SW 1271 (cell line): ENCODE results near the gene CLRN1.

Source experiments
- DNase-seq, 2 experiments: peaks; one replicate each; lab custom pipeline; 2025; lab: John Stamatoyannopoulos, UW

The CLRN1 gene

DNA sequence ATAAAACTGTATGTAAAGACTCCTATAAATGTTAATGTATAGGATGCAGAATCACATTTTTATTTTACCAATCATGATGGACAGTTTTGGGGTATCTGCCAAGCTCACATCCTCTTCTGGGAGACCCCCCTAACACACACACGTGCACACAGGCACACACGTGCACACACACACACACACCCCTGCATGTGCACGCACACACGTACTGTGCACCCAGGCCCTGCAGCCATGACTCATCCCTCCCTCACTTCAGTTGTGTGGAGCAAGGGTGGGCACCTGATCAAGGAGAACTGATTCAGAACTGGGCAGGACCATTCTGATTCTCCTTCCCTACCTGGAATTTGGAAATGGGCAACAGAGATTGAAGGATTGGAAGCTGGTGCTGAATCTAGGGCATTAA is 51.3 kb downstream of the CLRN1 start:
- no peak for DNase-seq

DNA sequence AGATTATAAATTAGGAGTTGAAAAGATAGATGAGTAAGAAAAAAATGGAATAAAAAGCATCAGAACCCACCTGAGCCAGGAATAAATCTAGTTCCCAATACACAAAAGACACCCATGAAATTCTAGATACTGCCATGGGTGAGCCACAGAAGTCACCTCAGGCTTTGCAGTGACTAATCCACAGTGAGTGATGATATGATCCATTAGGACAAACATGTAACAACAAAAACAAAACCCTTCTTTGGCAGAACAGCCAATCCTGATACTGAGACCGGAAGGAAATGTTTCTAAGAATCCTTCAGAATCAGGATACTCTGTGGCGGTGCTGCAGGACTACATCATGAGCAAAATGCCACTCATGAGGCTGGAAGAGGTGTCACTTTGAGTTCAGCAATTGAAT is 52.3 kb downstream of the CLRN1 start:
- no peak for DNase-seq

DNA sequence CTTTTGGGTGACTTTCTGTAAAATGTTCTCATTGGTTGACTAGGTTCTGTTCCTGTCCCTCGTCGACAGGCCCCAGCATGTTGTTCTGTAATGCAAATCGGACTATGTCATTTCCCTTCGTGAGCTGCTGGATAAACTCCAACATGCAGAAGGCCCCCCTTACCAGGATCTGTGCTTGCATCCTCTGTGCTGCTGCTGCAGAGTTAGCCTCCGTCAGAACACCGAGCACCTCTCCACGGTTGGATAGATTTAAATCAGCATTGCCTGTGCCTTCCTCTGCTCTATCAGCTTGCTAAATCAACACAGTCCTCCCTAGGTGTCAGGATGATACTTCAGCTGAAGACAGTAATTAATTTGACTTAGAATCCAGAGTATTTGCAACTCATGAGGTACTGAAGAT is 54.6 kb downstream of the CLRN1 start:
- no peak for DNase-seq

DNA sequence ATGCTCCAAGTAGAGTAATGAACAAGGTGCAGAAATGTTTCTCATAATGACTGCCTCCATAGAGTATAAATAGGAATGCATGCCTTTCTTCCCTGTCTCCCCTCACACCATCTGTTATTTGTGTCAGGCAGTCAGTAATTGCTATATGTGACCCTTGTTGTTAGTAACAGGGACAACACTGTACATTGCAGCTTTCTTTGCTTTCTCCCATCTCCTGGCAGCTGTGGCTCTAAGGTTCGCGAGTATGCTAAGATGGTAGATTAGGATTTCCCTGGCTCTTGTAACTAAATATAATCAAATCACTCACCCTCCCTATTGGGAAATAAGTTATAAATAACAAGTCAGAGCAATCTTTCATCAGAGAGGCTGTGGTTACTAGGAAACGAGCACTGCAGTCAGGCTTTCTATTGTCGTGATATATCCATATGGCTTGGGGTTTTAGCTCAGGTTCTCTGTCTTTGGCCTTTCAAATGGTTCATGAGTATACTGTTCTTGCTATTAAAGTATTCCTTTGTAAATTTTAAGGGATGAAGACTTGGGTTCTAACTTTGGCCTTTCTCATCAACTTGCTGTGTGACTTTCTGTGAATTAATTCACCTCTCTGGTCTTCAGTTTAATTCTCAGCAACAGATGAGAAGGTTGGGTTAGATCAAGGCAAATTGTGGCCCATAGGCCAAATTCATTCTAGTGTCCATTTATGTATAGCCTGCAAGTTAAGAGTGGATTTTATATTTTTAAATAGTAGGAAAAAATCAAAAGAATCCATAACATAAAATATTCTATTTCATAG is 59.2 kb downstream of the CLRN1 start:
- no peak for DNase-seq

DNA sequence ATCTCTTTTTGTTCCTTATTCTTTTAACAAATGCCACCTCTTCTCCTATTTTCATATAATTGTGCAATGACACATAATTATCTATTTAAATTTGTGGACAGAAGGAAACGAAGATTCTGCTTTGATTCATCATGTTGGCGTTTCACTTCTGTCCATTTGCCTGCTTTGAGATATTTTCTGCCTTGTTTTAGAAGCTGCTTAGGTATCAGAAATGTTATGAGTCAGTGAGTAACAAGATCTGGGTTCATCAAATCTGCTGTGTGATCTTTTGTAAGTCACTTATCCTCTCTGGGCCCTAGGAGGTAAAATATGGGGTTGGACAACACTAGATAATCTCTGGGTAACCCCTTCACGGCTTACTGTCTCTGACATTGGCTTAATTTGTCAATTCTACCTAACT is 60.0 kb downstream of the CLRN1 start:
- DNase-seq = no peak

DNA sequence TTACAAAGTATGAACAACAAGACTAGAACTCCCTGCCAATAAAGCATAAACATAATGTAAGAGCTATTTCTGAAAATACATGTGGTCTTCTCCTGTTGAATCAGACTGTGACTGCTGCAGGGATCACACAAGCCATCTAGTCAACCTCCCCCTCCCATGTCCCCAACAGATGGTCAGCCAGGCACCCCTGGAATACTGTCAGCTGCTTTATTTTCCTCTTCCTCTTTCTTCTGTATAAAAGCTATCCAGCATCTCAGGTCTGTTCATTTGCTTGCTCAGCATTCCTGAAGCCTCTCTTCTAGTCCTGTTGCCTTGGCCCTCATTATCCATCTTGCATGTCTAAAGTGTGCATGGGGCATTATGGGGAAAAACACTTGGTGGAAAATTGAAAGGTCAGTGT is 60.8 kb downstream of the CLRN1 start:
- no peak for DNase-seq

DNA sequence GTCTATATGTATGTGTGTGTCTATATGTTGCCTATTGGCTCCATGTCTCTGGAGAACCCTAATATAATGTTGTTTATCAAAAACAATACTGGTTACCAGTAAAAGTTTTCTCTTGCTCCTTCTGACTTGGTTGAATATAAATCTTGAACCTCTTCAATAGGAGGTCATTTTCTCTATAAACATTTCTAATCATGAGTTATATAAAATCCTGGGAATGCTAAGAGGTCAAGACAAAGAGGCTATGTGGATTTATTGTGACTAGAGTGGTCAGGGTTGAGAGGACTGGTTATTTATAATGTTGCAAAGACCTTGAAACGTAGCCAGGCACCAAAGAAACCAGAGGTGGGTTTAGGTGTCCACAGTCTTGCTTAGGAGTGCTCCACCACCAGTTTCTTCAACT is 66.1 kb downstream of the CLRN1 start:
- DNase-seq = no peak

DNA sequence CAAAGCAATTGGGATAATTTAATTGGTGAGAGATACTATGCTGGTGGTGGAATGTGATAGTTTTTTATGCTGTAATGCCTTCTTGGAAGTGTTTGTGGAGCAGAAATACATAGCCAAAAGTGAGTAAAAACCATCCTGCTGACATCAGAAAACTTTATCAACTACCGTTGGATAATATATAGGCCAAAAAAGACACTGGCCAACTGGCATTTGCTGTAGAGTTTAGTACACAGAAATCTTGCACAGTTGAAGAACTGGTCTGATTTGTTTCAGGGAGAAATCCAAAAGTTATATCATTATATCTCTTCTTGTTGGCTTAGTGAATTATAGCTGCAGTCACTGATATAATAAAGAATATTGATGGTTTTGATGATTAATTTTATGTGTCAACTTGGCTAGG is 66.8 kb downstream of the CLRN1 start:
- no peak for DNase-seq

DNA sequence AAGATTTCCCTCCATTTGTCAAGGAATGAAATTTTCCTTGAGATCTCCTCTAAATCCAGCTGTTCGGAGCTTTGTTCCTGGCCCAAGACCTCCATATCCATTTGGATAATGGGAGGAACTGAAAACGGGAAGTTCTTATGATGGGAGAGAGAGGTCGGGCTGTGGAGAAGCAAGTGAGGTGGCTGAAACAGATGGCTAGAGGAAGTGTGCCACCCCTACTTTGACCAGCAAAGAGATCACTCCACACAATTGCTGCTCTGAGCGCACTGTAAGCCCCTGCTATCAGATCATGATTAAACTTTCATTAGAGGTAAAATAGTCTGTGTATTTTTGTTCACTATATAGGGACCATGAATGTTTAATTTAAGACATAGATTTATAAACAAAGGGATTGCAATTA is 67.2 kb downstream of the CLRN1 start, which contains the start of gene MINDY4B:
Gene MINDY4B, minus strand, starts transcription at position 101 of the 400 bp plus-strand sequence. Its CDS starts 0 bp downstream, at position 101.
- DNase-seq = no peak

DNA sequence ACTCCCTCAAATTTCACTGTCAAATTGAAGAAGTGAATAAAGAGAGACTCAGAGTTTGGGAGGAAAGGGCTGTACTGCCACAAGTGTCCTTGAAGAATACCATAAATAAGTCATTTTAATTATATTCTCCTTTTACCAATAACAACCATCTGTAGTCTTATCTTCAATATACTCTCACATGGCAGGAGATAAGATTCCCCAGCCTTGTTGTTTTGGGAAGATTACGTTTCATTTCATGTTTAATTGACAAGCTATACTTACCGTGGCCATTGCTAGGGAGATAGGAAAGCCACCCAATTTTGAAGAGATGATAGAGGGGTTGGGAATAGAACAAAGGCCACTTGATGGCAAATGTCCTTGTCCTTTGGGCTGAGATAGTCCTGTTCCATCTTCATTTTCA is 69.5 kb downstream of the CLRN1 start:
- DNase-seq = no peak

DNA sequence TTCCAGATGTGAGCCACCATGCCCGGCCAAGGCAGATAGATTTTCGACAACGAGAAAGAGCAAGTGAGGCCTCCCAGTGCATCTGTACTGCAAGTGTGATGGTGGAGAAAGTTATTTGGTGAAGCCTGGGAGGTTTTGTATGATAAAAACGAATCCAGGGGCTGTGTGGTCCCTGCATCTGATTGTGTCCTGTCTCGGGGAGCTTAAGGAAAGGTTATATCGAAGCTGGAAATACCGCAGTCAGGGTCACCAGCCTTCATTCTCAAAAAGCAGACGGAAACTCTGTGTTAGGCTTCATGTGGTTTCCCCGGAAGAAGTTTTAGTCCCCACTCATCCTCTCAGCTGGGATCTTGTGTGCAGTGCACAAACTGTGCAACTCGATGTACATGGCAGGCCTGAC is 70.7 kb downstream of the CLRN1 start:
- DNase-seq = no peak

DNA sequence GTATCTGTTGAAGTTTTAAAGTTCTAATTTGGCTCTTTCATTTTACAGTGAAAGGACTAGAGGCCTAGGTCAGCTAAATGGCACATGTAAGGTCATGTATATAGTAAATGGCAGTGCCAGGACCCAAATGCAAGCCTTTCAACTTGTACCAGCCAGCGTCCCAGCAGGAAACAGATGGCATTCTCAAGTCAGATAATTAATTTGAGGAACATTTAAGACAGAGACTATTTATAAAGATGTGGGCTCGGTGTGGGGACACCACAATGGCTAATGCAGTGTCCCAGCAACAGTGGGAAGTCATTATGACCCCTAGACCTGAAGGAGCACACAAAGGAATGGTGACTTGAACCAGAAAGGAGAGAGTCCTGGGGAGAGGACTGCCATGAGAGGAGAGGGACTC is 73.4 kb downstream of the CLRN1 start:
- DNase-seq = no peak

DNA sequence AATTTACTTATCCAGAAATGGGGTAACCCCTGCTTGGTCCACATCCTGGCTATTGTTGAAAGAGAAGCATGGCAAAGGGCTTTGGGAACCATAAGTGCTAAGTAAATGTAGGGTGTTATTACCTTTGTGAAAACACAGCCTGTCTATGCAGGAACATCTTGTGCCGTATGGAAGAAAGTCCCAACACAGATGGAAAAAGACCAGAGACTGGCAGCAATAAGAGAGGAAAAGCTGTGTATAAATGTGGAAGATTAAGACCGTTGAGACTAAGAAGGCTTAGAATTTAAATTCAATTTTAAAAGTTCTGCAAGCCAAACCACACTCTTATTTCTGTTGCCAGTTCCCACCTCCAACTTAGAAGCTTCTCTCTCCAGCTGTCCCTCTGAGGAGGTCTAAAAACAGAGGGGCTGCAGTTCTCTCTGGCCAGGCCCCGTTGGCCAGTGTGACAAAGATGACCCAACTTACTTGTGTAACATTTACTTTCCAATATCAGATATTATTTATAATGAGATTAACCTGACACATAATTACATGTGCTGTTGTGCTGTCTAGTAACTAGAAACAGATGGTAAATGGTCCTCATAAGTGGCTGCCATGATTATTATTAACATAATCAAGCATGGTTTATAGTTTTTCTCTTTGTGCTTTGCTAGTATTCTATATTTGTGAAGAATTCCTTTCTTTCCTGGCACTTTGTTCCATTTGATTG is 74.3 kb downstream of the CLRN1 start:
- no peak for DNase-seq

DNA sequence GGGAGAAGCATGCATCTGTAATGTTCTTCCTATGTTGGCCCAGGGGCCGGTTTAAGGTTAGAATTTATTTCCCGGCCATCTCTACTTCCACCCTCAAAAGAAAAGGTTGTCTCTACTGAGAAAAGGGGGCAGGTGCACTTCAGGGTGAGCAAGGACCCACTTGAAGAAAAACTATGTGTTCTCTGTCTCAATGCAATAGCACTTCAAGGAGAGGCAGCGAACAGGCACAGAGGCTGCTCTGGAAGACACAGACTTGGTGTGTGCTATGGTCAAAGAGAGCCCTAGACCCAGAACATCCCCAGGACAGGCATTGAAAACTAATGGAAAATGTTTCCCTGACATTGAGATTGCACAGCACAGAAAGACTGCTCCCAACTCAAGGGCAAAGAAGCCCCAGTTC is 74.9 kb downstream of the CLRN1 start:
- DNase-seq = no peak

DNA sequence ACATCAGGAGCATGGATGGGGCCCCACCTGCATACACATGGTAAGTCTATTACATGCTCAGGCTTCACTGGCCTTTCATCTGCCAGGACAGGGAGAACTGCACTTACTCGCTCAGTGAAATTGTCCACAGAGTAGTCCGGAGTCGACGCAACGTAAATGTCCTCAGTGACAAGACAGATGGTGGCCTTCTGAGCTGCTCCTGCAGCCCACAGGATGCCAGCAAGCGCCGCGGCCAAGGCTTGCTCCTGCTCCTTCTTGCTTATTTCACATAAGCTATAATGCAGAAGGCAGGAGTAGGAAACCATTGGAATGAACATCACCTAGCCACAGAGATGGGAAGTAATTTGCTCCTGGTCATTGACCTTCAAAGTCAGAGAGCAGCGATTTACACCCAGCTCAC is 81.7 kb downstream of the CLRN1 start:
- no peak for DNase-seq

DNA sequence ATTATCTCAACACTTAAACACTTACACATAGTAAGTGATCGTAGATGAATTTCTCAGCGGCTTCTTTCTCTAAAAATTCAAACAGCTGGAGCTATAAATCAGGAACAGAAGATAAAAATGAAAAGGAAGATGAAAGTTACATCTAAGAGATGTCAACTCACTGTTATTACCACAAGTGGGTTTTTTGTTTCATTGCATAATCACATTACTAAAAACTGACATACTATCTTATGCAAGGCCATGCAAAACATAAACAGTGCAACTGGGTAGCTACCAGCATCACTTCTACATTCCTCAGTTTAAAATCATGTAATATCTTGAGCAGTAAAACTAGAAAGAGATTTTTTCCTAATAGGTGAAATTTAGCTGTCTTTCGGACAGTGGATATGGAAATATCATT is 82.2 kb downstream of the CLRN1 start:
- DNase-seq = no peak

DNA sequence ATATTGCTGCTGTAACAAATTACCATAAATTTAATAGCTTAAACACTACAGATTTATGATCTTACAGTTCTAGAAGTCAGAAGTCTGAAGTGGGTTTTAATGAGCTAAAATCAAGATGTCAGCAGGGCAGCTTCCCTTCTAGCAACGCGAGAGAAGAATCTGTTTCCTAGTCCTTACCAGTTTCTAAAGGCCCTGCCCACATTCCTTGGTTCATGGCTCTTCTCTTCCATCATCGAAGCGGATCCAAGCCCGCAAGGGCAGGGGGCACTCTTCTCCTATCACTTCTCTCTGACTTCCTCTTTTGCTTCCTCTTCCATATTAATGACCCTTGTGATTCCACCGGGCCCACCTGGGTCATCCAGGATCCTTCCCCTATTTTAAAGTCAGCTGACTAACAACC is 83.4 kb downstream of the CLRN1 start:
- no peak for DNase-seq

DNA sequence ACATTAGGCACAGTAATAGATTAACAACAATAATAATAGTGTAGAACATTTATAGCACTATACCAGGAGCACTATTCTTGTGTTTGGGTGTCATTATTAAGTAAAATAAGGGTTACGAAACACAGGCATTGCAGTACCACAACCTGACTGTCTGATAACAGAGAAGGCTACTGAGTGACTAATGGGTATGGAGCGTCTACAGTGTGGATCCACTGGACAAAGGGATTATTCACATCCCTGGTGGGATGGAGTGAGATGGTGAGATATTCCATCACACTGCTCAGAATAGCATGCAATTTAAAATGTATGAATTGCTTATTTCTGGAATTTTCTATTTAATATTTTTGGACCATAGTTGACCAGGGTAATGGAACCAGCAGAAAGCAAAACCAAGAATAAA is 85.5 kb downstream of the CLRN1 start:
- DNase-seq = no peak

DNA sequence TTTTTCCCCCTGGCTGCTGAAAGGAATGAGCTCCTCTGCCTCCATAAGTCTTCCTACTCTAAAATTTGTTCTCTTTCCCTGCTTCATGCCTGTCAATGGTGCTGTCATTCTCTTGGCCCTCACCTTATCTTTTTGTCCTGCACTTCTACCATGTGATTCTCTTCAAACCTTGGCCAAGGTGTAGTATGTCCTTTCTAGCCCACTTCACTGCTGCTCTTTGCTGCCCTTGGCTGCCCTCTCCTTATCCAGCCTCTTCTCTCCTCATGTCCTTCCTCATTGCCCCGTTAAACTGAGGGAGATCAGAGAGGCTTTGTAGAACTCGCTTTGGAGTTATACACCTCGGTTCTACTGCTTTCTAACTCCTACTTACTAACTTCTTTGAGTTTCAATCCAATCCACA is 87.0 kb downstream of the CLRN1 start:
- no peak for DNase-seq

DNA sequence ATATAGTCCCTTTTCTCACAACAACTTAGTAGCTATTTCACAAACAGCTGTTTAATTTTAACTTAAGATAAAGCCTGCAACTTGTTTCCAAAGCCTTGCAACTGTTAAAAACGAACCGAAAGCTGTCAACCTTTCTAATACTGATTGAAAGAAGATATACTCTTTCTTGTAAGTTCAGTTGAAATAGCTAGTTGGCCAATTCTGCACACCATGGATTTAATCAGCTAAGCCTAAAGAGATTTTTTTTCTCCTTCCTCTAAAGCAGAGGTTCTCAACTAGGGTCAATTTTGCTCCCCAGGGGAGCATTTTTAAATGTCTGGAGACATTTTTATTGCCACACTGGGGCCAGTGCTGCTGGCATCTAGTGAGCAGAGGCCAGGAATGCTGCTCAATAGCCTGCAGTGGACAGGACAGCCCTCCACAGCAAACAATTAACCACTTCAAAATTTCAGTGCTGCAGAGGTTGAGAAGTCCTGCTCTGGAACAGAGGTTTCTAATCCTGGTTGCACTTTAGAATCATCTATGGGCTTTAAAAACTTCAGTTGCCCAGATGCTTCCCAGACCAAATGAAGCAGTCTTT is 93.4 kb downstream of the CLRN1 start:
- DNase-seq = no peak

DNA sequence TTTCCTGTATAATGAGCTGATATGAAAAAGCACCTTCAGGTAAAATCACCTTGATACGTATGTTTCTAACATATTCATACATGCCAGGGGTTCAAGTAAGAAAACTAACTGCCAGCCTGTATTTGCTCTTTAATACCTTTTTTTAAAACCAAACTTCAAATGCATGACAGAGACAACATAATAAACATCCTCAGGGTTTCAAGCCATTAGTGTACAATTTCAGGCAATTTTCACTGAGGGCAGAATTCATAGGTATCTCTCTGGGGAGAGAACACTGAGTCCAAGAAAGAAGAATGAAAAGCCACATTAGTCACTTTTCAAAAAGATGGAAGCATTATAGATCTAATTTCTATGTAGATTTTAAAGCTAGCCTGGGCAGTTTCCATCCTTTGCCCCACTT is 94.2 kb downstream of the CLRN1 start:
- DNase-seq = no peak

DNA sequence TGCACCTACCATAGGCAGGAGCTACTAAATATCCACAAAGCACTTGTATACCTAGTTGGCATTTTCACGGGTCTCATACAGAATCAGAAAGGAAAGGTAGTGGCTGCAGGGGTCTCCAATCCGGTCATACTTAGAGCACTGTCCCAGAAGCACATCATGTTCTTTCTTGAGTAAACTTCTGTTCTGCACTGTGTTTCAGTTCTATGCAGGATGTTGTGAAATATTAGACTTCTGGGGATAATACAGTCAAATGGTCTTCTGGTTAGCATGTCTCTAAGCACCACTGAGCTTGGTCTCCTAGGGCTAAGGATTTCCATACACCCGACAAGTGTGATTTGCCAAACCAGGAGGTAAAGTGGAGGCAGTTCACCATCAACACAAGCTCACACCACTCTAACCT is 95.2 kb downstream of the CLRN1 start:
- no peak for DNase-seq

DNA sequence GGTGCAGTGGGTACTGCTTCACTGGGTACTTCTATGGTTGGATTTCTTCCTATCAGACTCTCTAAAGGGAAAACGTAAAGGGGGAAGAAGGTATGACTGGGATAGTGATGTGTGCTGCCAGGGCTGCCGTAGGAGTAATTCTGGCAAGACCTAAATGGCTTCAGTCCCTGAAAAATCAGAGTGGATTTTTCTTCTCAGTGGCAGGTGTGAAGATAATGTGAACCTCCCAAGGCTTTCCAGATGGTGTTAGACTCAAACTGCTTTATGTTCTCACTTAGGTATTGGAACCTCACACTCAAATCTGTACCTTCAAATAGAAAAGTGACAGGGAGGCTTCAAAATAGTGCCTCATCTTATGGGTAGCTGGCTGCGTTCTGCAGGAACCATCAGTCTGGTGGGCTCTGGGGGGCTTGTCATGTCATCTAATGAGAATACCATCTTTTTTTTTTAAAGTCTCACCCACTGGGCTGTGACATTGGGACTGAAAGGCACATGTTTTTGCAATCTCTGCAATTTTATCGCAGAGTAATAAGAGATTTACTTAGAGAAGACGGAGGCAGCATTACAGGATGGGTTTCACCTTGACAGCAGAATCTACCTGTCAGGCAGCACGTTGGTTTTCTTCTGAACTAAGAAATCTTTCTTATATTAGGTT is 95.8 kb downstream of the CLRN1 start:
- DNase-seq = no peak
